Measurements from ENCODE around the gene CD82.

DNA sequence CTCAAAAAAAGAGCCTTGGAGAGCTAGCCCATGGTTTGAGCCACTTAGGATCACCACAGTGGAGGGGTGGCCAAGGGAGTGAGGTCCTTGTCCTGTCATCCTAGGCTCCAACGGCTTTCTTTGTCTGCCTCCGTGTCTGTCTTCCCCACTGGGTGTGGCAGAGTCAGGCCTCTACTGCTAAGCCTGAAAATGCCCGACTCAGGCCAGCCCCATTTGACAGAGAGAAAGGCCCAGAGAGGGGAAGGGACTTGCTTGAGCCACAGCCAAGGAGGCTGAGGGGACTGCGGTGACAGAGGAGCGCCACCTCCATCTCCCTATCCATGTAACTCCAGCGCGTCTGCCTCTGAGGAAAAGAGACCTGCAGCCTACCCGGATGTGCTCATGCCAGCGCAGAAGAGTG is 27.8 kb upstream of the CD82 start:
- no peak for TF ChIP-seq EZH2 (IDR thresholded peaks at IDR 0.05)
- TF ChIP-seq CTCF (IDR thresholded peaks at IDR 0.05), result no peak
